Pancreas (tissue), 10 donors: Measurements from ENCODE around the gene UNG. TPM values are rescaled to one million over a fixed set of nuclear protein-coding genes. Genes with fewer than 3 reads are reported as not detected.
"Not testable (repeated sequence)": the region's sequence is repeated elsewhere in the genome, so short reads cannot be mapped to it uniquely, and the experiment has no call there.

ENCODE experiments used
- ATAC-seq, 4 donors: fragments of 200-7000 bp; cut with Tn5 transposase; one replicate each; pipeline versions ENCODE4 v1.8.0 to v1.9.1; 2020; ENCODE audit warnings: mild to moderate bottlenecking in 4 of 4, moderate library complexity in 4 of 4
- DNase-seq, 6 donors: peaks; one replicate each; pipeline ENCODE4 v3.0.0-alpha.2; 2020
- FAIRE-seq: peaks from 2 replicates; lab custom pipeline; 2012; peaks lifted over from hg19 to GRCh38; lab: Jason Lieb, UNC
- H3K27ac ChIP-seq, 4 donors: fragments of 200-600 bp; sonication (generic); 1 replicate in 3 of 4; 2 replicates in 1 of 4; pipeline versions ENCODE4 v1.5.0 to v1.8.0; 2020
- H3K27me3 ChIP-seq, 4 donors: fragments of 200-600 bp; one replicate each; pipeline ENCODE4 v1.8.0; 2021
- H3K36me3 ChIP-seq, 3 donors: fragments of 200-600 bp; sonication (generic) in 1 of 3; one replicate each; pipeline versions ENCODE4 v1.5.0 to v1.8.0; 2020 to 2021
- H3K4me1 ChIP-seq, 3 donors: fragments of 200-600 bp; one replicate each; pipeline ENCODE4 v1.8.0; 2021
- H3K4me3 ChIP-seq, 4 donors: fragments of 200-600 bp; sonication (generic) in 2 of 4; one replicate each; pipeline versions ENCODE4 v1.5.0 to v1.8.0; 2020 to 2021
- H3K9me3 ChIP-seq, 4 donors: fragments of 200-600 bp; one replicate each; pipeline ENCODE4 v1.8.0; 2021
- WGBS, 2 donors: extraction: QIAGEN DNeasy Blood & Tissue Kit; methylation state at CpG; one replicate each; pipeline ENCODE4 v1.1.7; 2013; 5-methylcytosine and 5-hydroxymethylcytosine counted together
- intact Hi-C, 3 donors: fragments of 100-400 bp; cut with DNase I; formaldehyde crosslinking; loops; one replicate each; pipeline versions ENCODE4 v1.11.1 to v1.14.2; 2022
- polyA plus RNA-seq, 2 donors: library from polyadenylated mRNA; stranded (reverse); fragments of 200-250 nt; gene quantifications; one replicate each; pipeline ENCODE4 v1.2.3, GENCODE V29; 2013
- total RNA-seq, 6 donors: library from RNA; stranded (reverse); fragmentation: NEBNext Ultra II Directional in 4 of 6; extraction: Animal tissue kit (Norgen Biotek cat#: 25700) in 4 of 6; gene quantifications; one replicate each; pipeline versions ENCODE4 v1.2.1 to v1.2.4, GENCODE V29; 2021 to 2023
- TF ChIP-seq, protein P1 (sequence below), 4 donors: fragments of 200-600 bp; sonication (generic) in 3 of 4; IDR thresholded peaks; one replicate each; pipeline versions ENCODE4 v1.5.0 to v1.8.0; 2021; ENCODE audit warnings: antibody characterized with exemption in 4 of 4
- donor health status: healthy with polysubstance abuse.
- donor health status: DM: no; HTN: no; CAD: no; lungs with moderate emphysema.
- donor health status: DM: no; HTN: no; CAD: no.
- donor health status: control.
- donor health status: control.
- donor health status: Bipolar disorder and iron deficiency.
- donor health status: DM: yes; HTN: yes; CAD: no.
- donor health status: DM: no; HTN: no; CAD: no.
- donor health status: DM: no; HTN: no; CAD: no.
- donor health status: DM: yes; HTN: yes; CAD: no.

UNG gene
- total and polyA plus RNA-seq, 8 donors: 5.1 to 15.8 (median 8.3) TPM

DNA sequence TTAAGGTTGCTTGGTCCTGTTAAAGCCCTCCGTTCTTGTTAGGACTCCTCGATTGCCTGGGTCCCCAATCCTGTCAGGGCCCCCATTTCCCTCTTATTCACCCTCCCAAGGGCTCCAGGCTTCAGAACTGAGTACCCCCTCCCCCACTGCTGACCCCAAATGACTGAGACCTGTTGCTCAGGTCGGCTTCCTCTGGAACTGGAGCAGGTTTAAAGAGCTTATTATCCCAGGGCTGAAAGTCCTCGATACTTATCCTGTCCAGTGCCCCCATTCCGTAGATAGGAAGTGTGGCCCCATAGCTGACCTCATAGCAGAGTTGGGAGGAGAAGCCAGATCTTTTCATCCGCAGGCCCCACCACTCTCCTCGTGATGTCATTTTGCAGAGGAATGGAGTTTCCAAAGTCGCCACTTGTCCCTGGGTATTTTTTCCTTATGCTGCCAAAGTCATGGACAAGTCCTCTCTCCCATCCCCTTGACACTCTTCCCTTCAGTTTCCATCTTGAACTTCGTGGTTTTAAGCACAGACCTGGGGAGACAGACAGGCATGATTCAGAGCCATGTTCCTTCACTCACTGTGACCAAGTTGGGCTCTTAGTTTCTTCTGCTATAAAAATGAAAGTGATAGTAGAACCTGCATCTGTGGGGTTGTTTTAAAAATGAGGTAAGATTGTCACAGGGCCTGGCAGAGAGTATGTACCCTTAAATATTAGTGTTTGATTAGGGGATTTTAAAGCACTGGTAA lies 43.8 kb upstream of the UNG start:
- WGBS, 2 donors: 7% methylated on average over 9 of the region's 9 CpGs
- no peak for FAIRE-seq
- peaks cover 0 to 18% (median 0%) of the 10 kb centered on the region in 3 donors for H3K36me3 ChIP-seq
- peak overlapping the region in 3 of 4 donors; percentile 33 to 92 (median 83) for H3K27ac ChIP-seq
- DNase-seq: peak in 1 of 6 donors; percentile 24
- no peaks in the 10 kb centered on the region for H3K9me3 ChIP-seq
- TF ChIP-seq, protein P1, sequence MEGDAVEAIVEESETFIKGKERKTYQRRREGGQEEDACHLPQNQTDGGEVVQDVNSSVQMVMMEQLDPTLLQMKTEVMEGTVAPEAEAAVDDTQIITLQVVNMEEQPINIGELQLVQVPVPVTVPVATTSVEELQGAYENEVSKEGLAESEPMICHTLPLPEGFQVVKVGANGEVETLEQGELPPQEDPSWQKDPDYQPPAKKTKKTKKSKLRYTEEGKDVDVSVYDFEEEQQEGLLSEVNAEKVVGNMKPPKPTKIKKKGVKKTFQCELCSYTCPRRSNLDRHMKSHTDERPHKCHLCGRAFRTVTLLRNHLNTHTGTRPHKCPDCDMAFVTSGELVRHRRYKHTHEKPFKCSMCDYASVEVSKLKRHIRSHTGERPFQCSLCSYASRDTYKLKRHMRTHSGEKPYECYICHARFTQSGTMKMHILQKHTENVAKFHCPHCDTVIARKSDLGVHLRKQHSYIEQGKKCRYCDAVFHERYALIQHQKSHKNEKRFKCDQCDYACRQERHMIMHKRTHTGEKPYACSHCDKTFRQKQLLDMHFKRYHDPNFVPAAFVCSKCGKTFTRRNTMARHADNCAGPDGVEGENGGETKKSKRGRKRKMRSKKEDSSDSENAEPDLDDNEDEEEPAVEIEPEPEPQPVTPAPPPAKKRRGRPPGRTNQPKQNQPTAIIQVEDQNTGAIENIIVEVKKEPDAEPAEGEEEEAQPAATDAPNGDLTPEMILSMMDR (IDR thresholded peaks at IDR 0.05): no peak
- ATAC-seq: peak in 3 of 4 donors; percentile 1 to 29 (median 12)
- H3K4me3 ChIP-seq: peak overlapping the region; percentile 51 to 92 (median 70)
- no peaks in the 10 kb centered on the region for H3K27me3 ChIP-seq
- H3K4me1 ChIP-seq: peaks cover 8 to 15% (median 11%) of the 10 kb centered on the region in 3 donors
- intact Hi-C loops: no loop called here

DNA sequence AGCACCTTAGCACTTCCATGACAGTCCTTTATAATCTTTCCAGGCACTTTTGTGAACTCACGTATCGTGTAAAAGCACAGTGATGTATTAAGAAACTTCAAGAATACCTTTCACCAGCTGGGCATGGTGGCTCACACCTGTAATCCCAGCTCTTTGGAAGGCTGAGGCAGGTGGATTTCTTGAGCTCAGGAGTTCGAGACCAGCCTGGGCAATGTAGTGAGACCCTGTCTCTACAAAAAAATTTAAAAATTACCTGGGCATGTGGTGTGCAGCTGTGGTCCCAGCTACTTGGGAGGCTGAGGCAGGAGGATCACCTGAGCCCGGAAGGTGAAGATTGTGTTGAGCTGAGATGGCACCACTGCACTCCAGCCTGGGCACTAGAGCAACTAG lies 43.3 kb upstream of the UNG start:
- peak overlapping the region in 2 of 4 donors; percentile 83 to 92 for H3K27ac ChIP-seq
- not testable (repeated sequence) for ATAC-seq, FAIRE-seq

DNA sequence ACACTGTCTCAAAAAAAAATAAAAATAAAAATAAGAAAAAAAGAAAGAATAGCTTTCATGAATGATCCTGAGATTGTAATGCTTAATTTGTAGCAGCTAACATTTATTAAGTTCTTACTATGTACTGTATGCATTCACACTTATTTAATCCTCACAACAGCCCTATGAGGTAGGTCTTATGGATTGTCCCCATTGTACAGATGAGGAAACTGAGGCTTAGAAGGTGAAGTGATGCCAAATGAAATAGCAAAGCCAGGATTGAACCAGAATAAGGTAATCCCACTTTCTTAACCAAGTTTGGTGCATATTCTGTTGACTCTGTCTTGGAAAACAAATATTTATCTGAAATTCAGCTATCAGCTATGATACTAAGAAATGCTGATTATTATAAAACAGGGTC lies 42.9 kb upstream of the UNG start:
- FAIRE-seq: no peak
- Histone ChIP-seq H3K27me3 (no peaks in the 10 kb centered on the region), H3K27ac (peak overlapping the region in 2 of 4 donors; percentile 83 to 92), H3K9me3 (no peaks in the 10 kb centered on the region), H3K36me3 (peaks cover 0 to 26% (median 0%) of the 10 kb centered on the region in 3 donors), H3K4me3 (no peak overlapping the region), H3K4me1 (peaks cover 8 to 15% (median 11%) of the 10 kb centered on the region in 3 donors)
- intact Hi-C loops: no loop called here
- DNase-seq: no peak
- no peak for ATAC-seq
- TF ChIP-seq, protein P1 (IDR thresholded peaks at IDR 0.05): no peak

More for the DNA sequence above, 43.3 kb upstream of the UNG start:
- H3K9me3 ChIP-seq, intact Hi-C loops, H3K27me3 ChIP-seq, DNase-seq: not testable (repeated sequence)
- 56 to 60% methylated on average over 4 of the region's 4 CpGs for WGBS, 2 donors
- peaks cover 8 to 15% (median 11%) of the 10 kb centered on the region in 3 donors for H3K4me1 ChIP-seq
- H3K4me3 ChIP-seq: peak overlapping the region in 2 of 4 donors; percentile 67 to 74
- H3K36me3 ChIP-seq: peaks cover 0 to 24% (median 0%) of the 10 kb centered on the region in 3 donors

DNA sequence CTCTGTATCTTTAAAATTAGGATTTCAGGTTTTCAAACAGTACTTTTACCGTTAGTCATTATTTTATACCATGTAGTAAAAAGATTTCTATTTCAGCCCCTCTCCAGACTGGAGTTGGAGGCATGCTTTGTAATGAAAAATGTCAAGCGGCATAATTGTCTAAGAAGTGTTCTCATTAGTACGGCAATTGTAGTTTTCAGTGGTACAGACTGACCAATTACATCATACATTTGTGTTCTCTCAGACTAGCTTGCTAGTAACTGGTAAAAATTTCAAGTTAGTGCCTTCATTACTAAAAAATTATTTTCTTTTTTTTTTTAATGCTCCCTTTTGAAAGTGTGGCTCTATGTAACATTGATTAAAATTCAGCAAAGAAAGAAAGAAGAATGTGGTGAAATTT lies 40.5 kb upstream of the UNG start:
- no peaks in the 10 kb centered on the region for H3K27me3 ChIP-seq
- no peaks in the 10 kb centered on the region for H3K9me3 ChIP-seq
- peaks cover 0 to 26% (median 0%) of the 10 kb centered on the region in 3 donors for H3K36me3 ChIP-seq
- WGBS, 2 donors: 73 to 76% methylated on average over 3 of the region's 3 CpGs
- ATAC-seq (no peak), FAIRE-seq (no peak), DNase-seq (no peak)
- TF ChIP-seq, protein P1 (IDR thresholded peaks at IDR 0.05): no peak
- peaks cover 8 to 13% (median 11%) of the 10 kb centered on the region in 3 donors for H3K4me1 ChIP-seq
- H3K27ac ChIP-seq: no peak overlapping the region
- no peak overlapping the region for H3K4me3 ChIP-seq
- intact Hi-C loops: no loop called here

DNA sequence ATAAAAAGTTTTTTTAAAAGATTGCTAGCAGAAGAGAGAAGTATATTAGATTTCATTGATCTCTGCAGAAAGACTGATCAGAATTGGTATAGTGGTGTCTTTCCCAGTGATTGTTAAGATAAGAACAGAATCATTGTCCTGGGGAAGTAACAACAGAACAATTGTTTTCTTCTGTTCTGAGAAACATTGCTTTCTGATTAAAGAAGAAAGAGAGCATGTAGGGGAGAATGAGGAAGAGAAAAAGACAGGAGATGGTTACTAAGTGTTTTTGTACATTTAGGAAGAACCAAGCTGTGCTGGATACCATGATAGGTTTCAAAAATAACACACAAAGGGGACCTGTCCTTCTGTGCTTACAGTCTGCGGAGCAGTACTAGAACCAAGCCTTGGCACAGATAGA lies 40.0 kb upstream of the UNG start:
- ATAC-seq (no peak), FAIRE-seq (no peak), DNase-seq (no peak)
- H3K27me3 ChIP-seq: no peaks in the 10 kb centered on the region
- H3K4me1 ChIP-seq: peaks cover 8 to 11% (median 10%) of the 10 kb centered on the region in 3 donors
- no peaks in the 10 kb centered on the region for H3K9me3 ChIP-seq
- no peak overlapping the region for H3K27ac ChIP-seq
- 96% methylated on average over 1 of the region's 1 CpG for WGBS, 2 donors
- intact Hi-C loops: no loop called here
- TF ChIP-seq, protein P1 (IDR thresholded peaks at IDR 0.05): no peak
- peaks cover 0 to 26% (median 0%) of the 10 kb centered on the region in 3 donors for H3K36me3 ChIP-seq
- no peak overlapping the region for H3K4me3 ChIP-seq
